Bronchial epithelial cell (primary cell): ENCODE data around the gene MRPL39. TPM values are rescaled to one million over a fixed set of nuclear protein-coding genes. Genes with fewer than 3 reads are reported as not detected.

Source experiments
- DNase-seq: peaks from one replicate; pipeline ENCODE4 v3.0.0-alpha.2; 2010; ENCODE audit warnings: low read depth
- FAIRE-seq: peaks from 2 replicates; lab custom pipeline; 2011; peaks lifted over from hg19 to GRCh38; lab: Jason Lieb, UNC
- H3K27me3 ChIP-seq: 2 replicates; pipeline ENCODE4 v1.5.1; 2011; ENCODE audit warnings: low read length; ENCODE audit not compliant: control insufficient read depth, insufficient read depth
- H3K36me3 ChIP-seq: 2 replicates; pipeline ENCODE4 v1.5.1; 2011; ENCODE audit warnings: low read length; ENCODE audit not compliant: control insufficient read depth, insufficient read depth
- H3K4me3 ChIP-seq: 2 replicates; pipeline ENCODE4 v1.5.1; 2011; ENCODE audit warnings: mild to moderate bottlenecking, low read depth, low read length, control low read depth
- total RNA-seq: library from RNA; depleted of rRNA; stranded (reverse); fragments of >200 nt; gene quantifications from 2 replicates; pipeline ENCODE4 v1.2.1, GENCODE V29; 2014
- TF ChIP-seq, protein P1 (sequence below): IDR thresholded peaks from 2 replicates; pipeline ENCODE4 v1.5.1; 2011; ENCODE audit warnings: mild to moderate bottlenecking, moderate library complexity, low read length, control low read depth, inconsistent platforms; ENCODE audit not compliant: insufficient read depth, severe bottlenecking

The MRPL39 gene
- total RNA-seq: 26.6 and 44.0 TPM in 2 replicates

DNA sequence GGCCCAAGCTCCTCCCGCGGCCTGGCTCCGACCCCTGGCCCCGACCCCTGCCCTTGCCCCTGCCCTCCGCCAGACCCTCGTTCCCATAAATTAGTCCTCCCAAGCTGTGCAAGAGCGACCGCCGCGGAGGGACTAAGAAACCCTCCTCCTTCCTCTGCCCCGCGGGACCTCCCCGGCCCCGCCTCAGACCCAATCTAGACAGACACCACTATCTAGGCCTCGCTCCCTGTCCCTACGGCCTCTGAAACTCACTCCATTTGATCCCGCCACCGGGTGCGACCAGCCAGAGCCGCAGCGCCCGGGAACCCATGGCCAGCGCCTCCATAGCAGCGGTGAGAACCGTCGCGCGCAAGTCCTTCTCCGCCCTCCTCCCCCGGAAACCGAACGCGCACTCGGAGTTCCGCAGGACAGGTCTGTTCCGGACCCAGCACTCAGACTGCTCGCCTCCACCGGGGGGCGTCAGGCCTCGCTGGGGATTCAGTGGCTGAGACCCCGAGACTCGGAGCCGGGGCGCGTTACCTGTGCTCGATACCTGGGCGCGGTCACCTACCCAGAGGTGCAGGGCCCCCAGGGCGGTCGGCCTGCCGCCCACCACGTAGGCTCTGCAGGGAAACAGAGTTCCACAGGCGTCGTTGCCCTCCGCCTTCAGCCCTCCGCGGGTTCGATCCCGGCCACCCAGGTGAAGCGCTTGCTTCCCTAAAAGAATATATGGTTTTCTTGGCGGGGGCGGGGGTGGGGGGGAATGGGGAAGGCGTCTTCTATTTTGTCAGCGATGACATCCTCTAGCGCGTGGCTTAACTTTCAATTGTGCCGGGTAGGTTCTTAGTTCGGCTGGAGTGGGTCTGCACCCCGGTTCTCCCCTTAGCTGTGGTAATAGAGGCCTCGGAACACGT, at the start of gene MRPL39:
Gene MRPL39 (minus strand): TSS at position 331 of the 893 bp plus-strand sequence. CDS start 6 bp downstream, at position 325.
- Histone ChIP-seq H3K36me3 (peaks cover 9% of the 10 kb centered on the region), H3K4me3 (peak within 1 kb of the TSS; percentile 84), H3K27me3 (no peaks in the 10 kb centered on the region)
- TF ChIP-seq, protein P1, sequence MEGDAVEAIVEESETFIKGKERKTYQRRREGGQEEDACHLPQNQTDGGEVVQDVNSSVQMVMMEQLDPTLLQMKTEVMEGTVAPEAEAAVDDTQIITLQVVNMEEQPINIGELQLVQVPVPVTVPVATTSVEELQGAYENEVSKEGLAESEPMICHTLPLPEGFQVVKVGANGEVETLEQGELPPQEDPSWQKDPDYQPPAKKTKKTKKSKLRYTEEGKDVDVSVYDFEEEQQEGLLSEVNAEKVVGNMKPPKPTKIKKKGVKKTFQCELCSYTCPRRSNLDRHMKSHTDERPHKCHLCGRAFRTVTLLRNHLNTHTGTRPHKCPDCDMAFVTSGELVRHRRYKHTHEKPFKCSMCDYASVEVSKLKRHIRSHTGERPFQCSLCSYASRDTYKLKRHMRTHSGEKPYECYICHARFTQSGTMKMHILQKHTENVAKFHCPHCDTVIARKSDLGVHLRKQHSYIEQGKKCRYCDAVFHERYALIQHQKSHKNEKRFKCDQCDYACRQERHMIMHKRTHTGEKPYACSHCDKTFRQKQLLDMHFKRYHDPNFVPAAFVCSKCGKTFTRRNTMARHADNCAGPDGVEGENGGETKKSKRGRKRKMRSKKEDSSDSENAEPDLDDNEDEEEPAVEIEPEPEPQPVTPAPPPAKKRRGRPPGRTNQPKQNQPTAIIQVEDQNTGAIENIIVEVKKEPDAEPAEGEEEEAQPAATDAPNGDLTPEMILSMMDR: peak; percentile 79
- DNase-seq: peak; percentile 72
- FAIRE-seq: no peak

DNA sequence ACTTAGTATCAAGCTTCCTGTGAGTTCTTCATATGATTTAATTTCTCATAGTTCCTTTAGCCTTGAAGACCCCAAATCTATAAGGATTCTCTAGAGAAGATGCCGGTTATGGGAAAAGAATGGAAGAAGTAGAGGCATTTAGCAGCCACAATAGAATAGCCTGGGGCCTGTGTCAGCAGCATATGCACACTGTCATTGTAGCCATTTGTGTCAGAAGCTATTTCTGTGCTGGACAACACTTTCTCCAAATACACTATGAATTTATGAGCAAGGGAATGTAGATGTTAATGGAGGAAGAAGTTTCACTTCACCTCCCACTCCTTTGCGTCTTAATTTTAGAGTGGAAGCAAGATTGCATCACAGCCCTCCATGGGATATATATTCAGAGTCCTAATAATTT, 49.1 kb upstream of the MRPL39 start:
- FAIRE-seq (no peak), DNase-seq (no peak)
- Histone ChIP-seq H3K36me3 (no peaks in the 10 kb centered on the region), H3K4me3 (no peak overlapping the region), H3K27me3 (no peaks in the 10 kb centered on the region)
- TF ChIP-seq, protein P1: no peak

DNA sequence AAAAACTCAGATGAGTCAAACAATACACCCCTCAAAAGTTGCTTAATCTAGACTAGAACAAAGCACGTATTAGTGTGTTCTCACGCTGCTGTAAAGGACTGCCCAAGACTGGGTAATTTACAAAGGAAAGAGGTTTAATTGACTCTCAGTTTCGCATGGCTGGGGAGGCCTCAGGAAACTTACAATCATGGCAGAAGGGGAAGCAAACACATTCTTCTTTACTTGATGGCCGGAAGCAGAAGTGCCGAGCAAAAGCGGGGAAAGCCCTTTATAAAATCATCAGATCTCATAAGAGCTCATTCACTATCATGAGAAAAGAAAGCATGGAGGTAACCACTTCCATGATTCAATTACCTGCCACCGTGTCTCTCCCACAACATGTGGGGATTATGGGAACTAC, 41.9 kb upstream of the MRPL39 start:
- no peaks in the 10 kb centered on the region for H3K36me3 ChIP-seq
- no peak for FAIRE-seq
- TF ChIP-seq, protein P1: no peak
- H3K27me3 ChIP-seq: no peaks in the 10 kb centered on the region
- no peak overlapping the region for H3K4me3 ChIP-seq
- DNase-seq: peak; percentile 27

DNA sequence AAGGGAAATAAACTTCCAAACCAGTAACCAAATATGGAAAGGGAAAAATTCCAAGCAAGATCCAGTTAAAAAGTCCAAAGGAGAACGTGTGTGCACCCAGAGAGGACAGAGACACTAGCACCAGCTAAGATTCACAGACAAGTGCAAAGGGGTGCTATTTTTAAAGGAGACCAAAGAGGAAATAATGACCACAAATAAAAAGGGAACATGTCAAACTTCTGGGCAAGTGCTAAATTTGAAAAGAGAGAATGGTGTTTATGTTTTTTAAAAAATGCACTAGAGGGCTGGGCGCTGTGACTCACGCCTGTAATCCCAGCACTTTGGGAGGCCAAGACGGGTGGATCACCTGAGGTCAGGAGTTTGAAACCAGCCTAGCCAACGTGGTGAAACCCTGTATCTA, 40.4 kb upstream of the MRPL39 start:
- H3K27me3 ChIP-seq: no peaks in the 10 kb centered on the region
- no peak for FAIRE-seq

DNA sequence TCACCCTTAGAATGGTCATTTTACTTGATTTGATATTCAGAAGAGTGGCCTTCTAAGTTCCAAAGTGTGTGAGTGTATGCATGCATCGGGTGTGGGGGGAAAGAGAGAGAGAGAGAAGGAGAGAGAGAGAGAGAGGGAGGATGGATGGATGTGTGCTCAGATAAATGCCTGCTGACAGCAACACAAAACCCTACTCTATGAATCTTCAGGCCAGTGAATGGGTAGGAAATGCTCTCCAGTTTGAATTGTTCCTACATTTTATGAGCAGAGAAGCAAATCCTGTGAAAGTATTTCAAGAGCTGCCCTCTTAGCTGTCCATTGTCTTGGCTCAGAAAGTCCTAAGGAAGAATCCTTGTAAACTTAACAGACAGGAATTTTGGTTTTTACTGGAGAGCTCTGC, 39.2 kb upstream of the MRPL39 start:
- Histone ChIP-seq H3K27me3 (no peaks in the 10 kb centered on the region), H3K36me3 (no peaks in the 10 kb centered on the region), H3K4me3 (no peak overlapping the region)
- FAIRE-seq (no peak), DNase-seq (no peak)
- TF ChIP-seq, protein P1: no peak

More for the DNA sequence above, 40.4 kb upstream of the MRPL39 start:
- Histone ChIP-seq H3K36me3 (no peaks in the 10 kb centered on the region), H3K4me3 (no peak overlapping the region)
- TF ChIP-seq, protein P1: no peak
- DNase-seq: no peak
